ENCODE data around the gene CPEB4. TPM values are rescaled to one million over a fixed set of nuclear protein-coding genes. Genes with fewer than 3 reads are reported as not detected.

Gene CPEB4
- total RNA-seq, 1 experiment from 2014 or later: 8.7 TPM

DNA sequence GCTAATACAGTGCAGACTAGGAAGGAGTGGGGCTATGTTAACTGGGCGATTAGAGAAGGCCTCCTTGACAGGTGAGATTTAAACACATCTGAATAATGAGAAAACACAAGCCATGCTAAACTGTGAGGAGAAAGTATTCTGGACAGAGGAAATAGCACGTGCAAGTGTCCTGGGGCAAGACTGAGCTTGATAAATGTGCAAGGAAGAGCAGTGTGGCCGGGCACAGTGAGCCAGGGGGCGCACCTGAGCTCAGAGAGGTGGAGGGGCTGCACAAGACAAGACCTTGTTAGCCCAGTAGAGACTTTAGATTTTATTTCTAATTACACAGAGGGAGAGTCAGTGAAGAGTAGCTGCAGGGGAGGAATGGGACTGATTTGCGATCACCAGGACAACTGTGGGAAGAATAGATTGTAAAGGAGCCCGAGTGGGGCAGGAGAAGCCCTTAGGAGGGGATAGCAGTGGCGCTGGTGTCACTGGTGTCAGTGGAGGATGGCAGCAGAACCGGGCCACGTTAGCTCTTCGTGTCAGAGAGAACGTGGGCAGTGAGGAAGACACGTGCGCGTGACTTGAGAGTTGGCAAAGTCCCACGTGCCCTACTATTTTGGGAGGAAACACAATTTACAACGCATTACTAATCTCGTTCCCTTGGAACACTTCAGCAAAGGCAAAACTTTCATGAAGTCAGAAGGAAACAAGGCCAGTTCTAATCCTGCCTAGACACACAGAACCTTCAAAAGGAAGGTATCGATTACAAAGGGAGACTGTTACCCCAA, 82.9 kb downstream of the CPEB4 start:
- no peak for DNase-seq
- no peaks in the 10 kb centered on the region for H3K79me2 ChIP-seq (ENCODE audit: insufficient read depth, low read length)
- no peak overlapping the region for H3K56ac ChIP-seq (ENCODE audit: insufficient read length, low read depth, low read length)
- H3K9ac ChIP-seq (ENCODE audit: extremely low read depth, insufficient read length, low read length): no peak overlapping the region
- H3K27ac Mint-ChIP-seq: peak overlapping the region in 1 of 3 experiments; percentile 59; a peak in 3 of 7 replicates
- H2BK5ac ChIP-seq (ENCODE audit: insufficient read length, low read length): no peak overlapping the region
- H3K23me2 ChIP-seq (ENCODE audit: insufficient read length, low read depth, low read length, poor library complexity, severe bottlenecking): no peaks in the 10 kb centered on the region
- no peak overlapping the region for H4K5ac ChIP-seq (ENCODE audit: insufficient read length, low read depth, low read length)
- H3K4me1 Mint-ChIP-seq: peaks cover 59 to 65% of the 10 kb centered on the region in 2 experiments
- peaks cover 0 to under 1% of the 10 kb centered on the region in 2 experiments; a peak in 1 of 5 replicates for H3K9me3 Mint-ChIP-seq
- H3K23ac ChIP-seq (ENCODE audit: insufficient read length, low read depth, low read length): no peak overlapping the region
- TF ChIP-seq, protein P1, sequence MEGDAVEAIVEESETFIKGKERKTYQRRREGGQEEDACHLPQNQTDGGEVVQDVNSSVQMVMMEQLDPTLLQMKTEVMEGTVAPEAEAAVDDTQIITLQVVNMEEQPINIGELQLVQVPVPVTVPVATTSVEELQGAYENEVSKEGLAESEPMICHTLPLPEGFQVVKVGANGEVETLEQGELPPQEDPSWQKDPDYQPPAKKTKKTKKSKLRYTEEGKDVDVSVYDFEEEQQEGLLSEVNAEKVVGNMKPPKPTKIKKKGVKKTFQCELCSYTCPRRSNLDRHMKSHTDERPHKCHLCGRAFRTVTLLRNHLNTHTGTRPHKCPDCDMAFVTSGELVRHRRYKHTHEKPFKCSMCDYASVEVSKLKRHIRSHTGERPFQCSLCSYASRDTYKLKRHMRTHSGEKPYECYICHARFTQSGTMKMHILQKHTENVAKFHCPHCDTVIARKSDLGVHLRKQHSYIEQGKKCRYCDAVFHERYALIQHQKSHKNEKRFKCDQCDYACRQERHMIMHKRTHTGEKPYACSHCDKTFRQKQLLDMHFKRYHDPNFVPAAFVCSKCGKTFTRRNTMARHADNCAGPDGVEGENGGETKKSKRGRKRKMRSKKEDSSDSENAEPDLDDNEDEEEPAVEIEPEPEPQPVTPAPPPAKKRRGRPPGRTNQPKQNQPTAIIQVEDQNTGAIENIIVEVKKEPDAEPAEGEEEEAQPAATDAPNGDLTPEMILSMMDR (conservative IDR thresholded peaks at IDR 0.05): peak; percentile 47
- H2BK15ac ChIP-seq (ENCODE audit: low read depth, low read length): no peak overlapping the region
- WGBS (ENCODE audit: extremely low coverage, insufficient read length, low lambda C conversion rate): no CpG with 5 or more reads among the region's 18 CpGs
- H4K20me1 ChIP-seq (ENCODE audit: control insufficient read depth, insufficient read depth, insufficient read length): no peaks in the 10 kb centered on the region
- no peak overlapping the region for H4K91ac ChIP-seq (ENCODE audit: insufficient read length, low read depth, low read length)
- no peak overlapping the region for H3K4ac ChIP-seq (ENCODE audit: low read depth, low read length)
- no peak overlapping the region for H2BK120ac ChIP-seq (ENCODE audit: low read depth, low read length, poor library complexity, severe bottlenecking)
- H3K4me1 ChIP-seq (ENCODE audit: insufficient read depth, low read length): peaks cover 5% of the 10 kb centered on the region; the same call in 1 of the 2 replicates
- H2AFZ ChIP-seq (ENCODE audit: low read length): no peak overlapping the region
- H3T11ph ChIP-seq (ENCODE audit: low read length): no peak overlapping the region
- peaks cover 3% of the 10 kb centered on the region for H3K27me3 Mint-ChIP-seq (ENCODE audit: low read depth)
- no peak overlapping the region for H3K4me3 Mint-ChIP-seq
- H3K27ac ChIP-seq (ENCODE audit: insufficient read length, low read depth, low read length): no peak overlapping the region
- no peak overlapping the region for H3K18ac ChIP-seq (ENCODE audit: insufficient read length, low read depth, low read length)
- no peaks in the 10 kb centered on the region for H3K79me1 ChIP-seq (ENCODE audit: insufficient read depth, low read depth, low read length, poor library complexity, severe bottlenecking)
- no peak overlapping the region for H2AK5ac ChIP-seq (ENCODE audit: insufficient read length, low read length)
- H3K14ac ChIP-seq (ENCODE audit: insufficient read depth, low read length): no peak overlapping the region
- no peak overlapping the region for H2BK12ac ChIP-seq (ENCODE audit: insufficient read length, low read depth, low read length)
- H3K4me2 ChIP-seq (ENCODE audit: insufficient read depth, insufficient read length, low read length): no peak overlapping the region
- no peak overlapping the region for H2BK20ac ChIP-seq (ENCODE audit: low read depth, low read length, poor library complexity, severe bottlenecking)
- H3K9me3 ChIP-seq (ENCODE audit: control insufficient read depth, low read depth, low read length): no peaks in the 10 kb centered on the region
- H3K27me3 ChIP-seq (ENCODE audit: insufficient read depth, low read length): no peaks in the 10 kb centered on the region
- 0 out of 7 replicates have a peak, but pooled peaks cover 0 to under 1% (median 0%) of the 10 kb centered on the region in 3 experiments for H3K36me3 Mint-ChIP-seq (ENCODE audit: insufficient read depth in 1 of 3, low read depth in 3 of 3)
- H4K8ac ChIP-seq (replicated peaks; ENCODE audit: insufficient read length, low read depth, low read length): no peak overlapping the region

All from H9 (cell line).